Breast epithelium (tissue), 4 donors: ENCODE measurements around the gene FRG2B. TPM values are rescaled to one million over a fixed set of nuclear protein-coding genes. Genes with fewer than 3 reads are reported as not detected.
A peak's percentile ranks its signal among the peaks of the same experiment; 100 is the strongest.
"Not testable (repeated sequence)": the region's sequence is repeated elsewhere in the genome, so short reads cannot be mapped to it uniquely, and the experiment has no call there.

Experiments
- DNase-seq, 2 donors: peaks; one replicate each; pipeline ENCODE4 v3.0.0-alpha.2; 2019; ENCODE audit warnings: low spot score in 2 of 2
- H3K27ac ChIP-seq, 2 donors: fragments of 200-600 bp; sonication (generic) in 1 of 2; one replicate each; pipeline ENCODE4 v1.5.1; 2016 to 2019; ENCODE audit warnings: mild to moderate bottlenecking in 1 of 2
- H3K27me3 ChIP-seq, 2 donors: fragments of 200-600 bp; sonication (generic) in 1 of 2; one replicate each; pipeline versions ENCODE4 v1.5.1 to v1.6.0; 2017 to 2019; ENCODE audit warnings: control low read depth in 1 of 2, mild to moderate bottlenecking in 1 of 2
- H3K36me3 ChIP-seq: fragments of 200-600 bp; one replicate; pipeline ENCODE4 v1.5.1; 2019
- H3K4me1 ChIP-seq, 2 donors: fragments of 200-600 bp; sonication (generic); one replicate each; pipeline ENCODE4 v1.5.1; 2016 to 2019; ENCODE audit warnings: control low read depth in 1 of 2
- H3K4me3 ChIP-seq, 3 donors: fragments of 200-600 bp; sonication (generic); 1 replicate in 2 of 3; 2 replicates in 1 of 3; pipeline ENCODE4 v1.5.1; 2016 to 2019; ENCODE audit warnings: mild to moderate bottlenecking in 3 of 3, moderate library complexity in 2 of 3
- H3K9me3 ChIP-seq, 2 donors: fragments of 200-600 bp; sonication (generic) in 1 of 2; one replicate each; pipeline ENCODE4 v1.5.1; 2016 to 2019; ENCODE audit warnings: control low read depth in 1 of 2
- intact Hi-C: fragments of 100-400 bp; cut with DNase I; formaldehyde crosslinking; loops from one replicate; pipeline ENCODE4 v1.15.1; 2023; ENCODE audit warnings: low total_unique reads
- total RNA-seq, 3 donors: library from RNA; depleted of rRNA; stranded (reverse); fragments of >200 nt; gene quantifications; one replicate each; pipeline ENCODE4 v1.1.0, GENCODE V29; 2016

Gene FRG2B
- total RNA-seq = not detected

DNA sequence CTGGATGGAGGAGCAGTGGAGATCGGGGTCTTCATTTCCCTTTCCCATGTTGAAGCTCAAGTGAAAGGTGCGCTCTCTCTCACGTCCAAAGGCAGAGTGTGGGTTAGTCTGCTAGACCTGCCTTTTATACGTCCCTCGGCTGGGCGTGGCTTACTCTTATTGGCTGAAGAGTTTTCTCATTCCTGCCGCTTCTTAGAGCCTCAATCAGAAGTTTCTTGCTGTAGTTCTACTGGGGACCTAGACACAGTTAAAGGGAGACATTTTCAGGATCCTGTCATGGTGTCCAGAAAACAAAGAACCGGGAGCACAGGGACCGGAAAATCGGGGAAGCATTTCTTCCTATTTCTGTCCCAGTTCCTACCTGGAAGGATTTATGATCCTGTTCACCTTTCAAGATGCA, at the start of gene FRG2B:
Gene FRG2B (minus strand): TSS at position 101 of the 400 bp plus-strand sequence. CDS start 53 bp downstream, at position 48.
- DNase-seq, H3K27ac ChIP-seq, H3K4me1 ChIP-seq, H3K4me3 ChIP-seq, H3K9me3 ChIP-seq, H3K27me3 ChIP-seq, intact Hi-C loops, H3K36me3 ChIP-seq: not testable (repeated sequence)

DNA sequence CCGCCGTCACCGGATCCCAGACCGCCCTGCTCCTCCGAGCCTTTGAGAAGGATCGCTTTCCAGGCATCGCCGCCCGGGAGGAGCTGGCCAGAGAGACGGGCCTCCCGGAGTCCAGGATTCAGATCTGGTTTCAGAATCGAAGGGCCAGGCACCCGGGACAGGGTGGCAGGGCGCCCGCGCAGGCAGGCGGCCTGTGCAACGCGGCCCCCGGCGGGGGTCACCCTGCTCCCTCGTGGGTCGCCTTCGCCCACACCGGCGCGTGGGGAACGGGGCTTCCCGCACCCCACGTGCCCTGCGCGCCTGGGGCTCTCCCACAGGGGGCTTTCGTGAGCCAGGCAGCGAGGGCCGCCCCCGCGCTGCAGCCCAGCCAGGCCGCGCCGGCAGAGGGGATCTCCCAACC, 40.9 kb upstream of the FRG2B start:
- H3K4me1 ChIP-seq, H3K27ac ChIP-seq, H3K27me3 ChIP-seq, H3K9me3 ChIP-seq, H3K36me3 ChIP-seq, H3K4me3 ChIP-seq, DNase-seq, intact Hi-C loops: not testable (repeated sequence)

- H3K4me3 ChIP-seq, intact Hi-C loops, H3K4me1 ChIP-seq, DNase-seq, H3K9me3 ChIP-seq, H3K36me3 ChIP-seq, H3K27me3 ChIP-seq, H3K27ac ChIP-seq: not testable (repeated sequence)
Observed at GRCh38 chr10:133663544-133664160, 37.1 kb upstream of the FRG2B start.

DNA sequence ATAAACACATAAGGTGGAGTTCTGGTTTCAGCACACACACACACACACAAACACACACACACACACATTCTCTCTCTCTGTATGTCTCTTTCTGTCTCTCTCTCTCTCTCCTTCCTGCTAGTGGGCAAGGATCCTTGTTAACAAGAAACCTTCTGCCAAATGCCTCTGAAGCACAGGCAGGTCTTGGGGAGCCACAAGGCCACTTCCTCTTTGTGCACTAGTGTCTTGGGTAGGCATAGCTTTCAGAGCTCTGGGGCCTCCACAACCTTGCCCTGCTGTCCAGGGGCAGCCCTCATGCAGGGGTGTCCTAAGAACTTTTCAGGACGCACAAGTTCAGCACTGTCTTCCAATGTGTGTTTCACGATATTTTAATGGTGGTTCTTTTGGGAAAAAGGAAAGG, 34.5 kb upstream of the FRG2B start:
- H3K4me1 ChIP-seq, intact Hi-C loops, H3K27me3 ChIP-seq, DNase-seq, H3K36me3 ChIP-seq, H3K9me3 ChIP-seq, H3K4me3 ChIP-seq, H3K27ac ChIP-seq: not testable (repeated sequence)

DNA sequence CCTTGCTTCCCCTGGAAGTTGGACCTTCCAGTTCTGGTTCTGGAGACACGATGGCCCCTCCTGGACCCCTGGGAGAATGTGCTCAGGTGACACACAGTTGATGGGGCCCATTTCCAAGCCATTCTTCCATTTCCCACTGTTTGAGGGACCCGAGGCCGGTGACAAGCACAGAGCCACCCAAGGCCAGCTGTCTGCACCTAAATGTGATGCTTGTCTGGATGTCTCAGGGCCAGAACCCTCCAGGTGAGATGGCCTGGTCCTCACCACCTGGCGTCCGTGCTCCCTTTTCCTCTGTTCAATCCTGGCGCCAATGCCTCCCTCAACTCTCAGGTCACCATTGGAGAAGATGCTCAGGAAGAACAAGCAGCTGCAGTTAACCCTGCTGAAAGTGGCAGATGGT, 33.9 kb upstream of the FRG2B start:
- H3K36me3 ChIP-seq, H3K4me3 ChIP-seq, H3K4me1 ChIP-seq, intact Hi-C loops, H3K27me3 ChIP-seq, H3K9me3 ChIP-seq, DNase-seq, H3K27ac ChIP-seq: not testable (repeated sequence)

GRCh38 chr10:133657276-133657675, 30.7 kb upstream of the FRG2B start:
- DNase-seq = not testable (repeated sequence)

DNA sequence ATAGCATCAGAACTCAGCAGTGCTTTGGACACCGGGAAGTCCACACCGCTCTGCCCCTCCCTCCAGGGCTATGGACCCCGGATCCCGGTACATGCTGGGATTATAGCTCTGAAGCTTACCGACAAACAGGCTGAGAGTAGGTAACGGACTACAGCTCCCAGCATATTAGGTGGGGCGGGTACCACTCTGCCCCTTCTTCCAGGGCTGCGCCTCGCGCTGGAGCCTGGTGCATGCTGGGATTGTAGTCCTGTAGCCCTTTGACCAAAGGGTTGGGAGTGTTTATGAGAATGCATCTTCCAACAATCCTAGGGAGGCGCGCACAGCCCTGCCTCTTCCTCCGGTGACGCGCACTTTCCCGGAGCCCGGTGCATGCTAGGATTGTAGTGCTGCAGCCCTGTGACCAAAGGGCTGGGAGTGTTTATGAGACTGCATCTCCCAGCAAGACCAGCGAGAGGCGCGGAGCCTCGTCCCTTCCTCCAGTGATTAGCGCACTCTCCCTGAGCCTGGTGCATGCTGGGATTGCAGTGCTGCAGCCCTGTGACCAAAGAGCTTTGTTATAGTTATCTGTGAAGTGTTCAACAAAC, 22.4 kb upstream of the FRG2B start:
- intact Hi-C loops, H3K36me3 ChIP-seq, H3K9me3 ChIP-seq, H3K4me1 ChIP-seq, H3K27ac ChIP-seq, H3K4me3 ChIP-seq, H3K27me3 ChIP-seq: not testable (repeated sequence)
- peak in 1 of 2 donors; percentile 17 for DNase-seq

More at GRCh38 chr10:133657276-133657675, 30.7 kb upstream of the FRG2B start:
- H3K27me3 ChIP-seq, H3K9me3 ChIP-seq, H3K36me3 ChIP-seq, H3K4me3 ChIP-seq, H3K4me1 ChIP-seq, intact Hi-C loops, H3K27ac ChIP-seq: not testable (repeated sequence)

GRCh38 chr10:133647075-133647748, 20.6 kb upstream of the FRG2B start:
- H3K4me1 ChIP-seq, H3K36me3 ChIP-seq, DNase-seq, H3K27me3 ChIP-seq, H3K27ac ChIP-seq, H3K4me3 ChIP-seq, H3K9me3 ChIP-seq, intact Hi-C loops: not testable (repeated sequence)

GRCh38 chr10:133637846-133638235, 11.2 kb upstream of the FRG2B start:
- H3K36me3 ChIP-seq, DNase-seq, H3K4me1 ChIP-seq, H3K27me3 ChIP-seq, H3K9me3 ChIP-seq, intact Hi-C loops, H3K27ac ChIP-seq: not testable (repeated sequence)
- H3K4me3 ChIP-seq = peak overlapping the region; percentile 13 to 46 (median 37)

- H3K4me3 ChIP-seq = peak overlapping the region in 2 of 3 donors; percentile 37 to 46
- H3K9me3 ChIP-seq, H3K36me3 ChIP-seq, H3K27ac ChIP-seq, H3K4me1 ChIP-seq, H3K27me3 ChIP-seq, DNase-seq, intact Hi-C loops: not testable (repeated sequence)
Observed at GRCh38 chr10:133637202-133637845, 10.7 kb upstream of the FRG2B start.

GRCh38 chr10:133630723-133631249, 4.2 kb upstream of the FRG2B start:
- H3K27me3 ChIP-seq, H3K9me3 ChIP-seq, DNase-seq, intact Hi-C loops, H3K36me3 ChIP-seq, H3K27ac ChIP-seq, H3K4me1 ChIP-seq, H3K4me3 ChIP-seq: not testable (repeated sequence)

DNA sequence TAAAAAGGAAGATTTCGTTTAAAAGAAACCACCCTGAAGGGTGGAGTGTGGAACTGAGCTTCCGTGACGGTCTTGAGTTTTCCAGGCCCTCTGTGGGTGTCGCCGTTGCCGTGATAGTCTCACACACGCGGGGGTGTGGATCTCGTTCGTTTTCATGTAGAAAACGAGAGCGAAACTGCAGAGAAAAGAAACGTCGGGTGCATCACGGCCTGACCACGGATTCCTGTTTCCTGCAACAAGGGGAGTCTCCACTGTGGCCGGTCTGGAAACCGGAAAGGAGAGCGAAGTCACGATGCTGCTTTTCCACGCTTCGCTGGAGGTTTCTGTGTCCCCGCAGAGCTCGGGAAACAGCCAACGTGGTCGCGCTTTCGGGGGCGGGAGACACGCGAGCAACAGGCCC, 4.1 kb downstream of the FRG2B start:
- H3K9me3 ChIP-seq, H3K27ac ChIP-seq, H3K4me3 ChIP-seq, H3K36me3 ChIP-seq, H3K4me1 ChIP-seq, intact Hi-C loops, DNase-seq: not testable (repeated sequence)
- peaks cover 0 to 17% of the 10 kb centered on the region in 2 donors for H3K27me3 ChIP-seq
